NB4 (cell line): ENCODE results near the gene PLPPR1.

Experiments
- DNase-seq: peaks from one replicate; pipeline ENCODE4 v3.0.0; 2010; ENCODE audit warnings: low read depth
- H3K4me3 ChIP-seq: one replicate; pipeline ENCODE4 v1.5.1; 2011; ENCODE audit warnings: mild to moderate bottlenecking, low read depth, low read length, moderate library complexity
- MYC ChIP-seq: IDR thresholded peaks from 2 replicates; pipeline ENCODE4 v1.6.1; 2011; ENCODE audit warnings: low read depth, low read length
- POLR2A ChIP-seq: IDR thresholded peaks from 2 replicates; pipeline ENCODE4 v1.6.1; 2011; ENCODE audit warnings: mild to moderate bottlenecking; ENCODE audit not compliant: insufficient read length; ENCODE audit errors: extremely low read depth
- TF ChIP-seq, protein P1 (sequence below): IDR thresholded peaks from one replicate; pipeline ENCODE4 v1.5.1; 2012; ENCODE audit warnings: low read depth, low read length
- TF ChIP-seq, protein P2 (sequence below): IDR thresholded peaks from 2 replicates; pipeline ENCODE4 v1.6.1; 2011; ENCODE audit warnings: low read depth, low read length

The PLPPR1 gene

DNA sequence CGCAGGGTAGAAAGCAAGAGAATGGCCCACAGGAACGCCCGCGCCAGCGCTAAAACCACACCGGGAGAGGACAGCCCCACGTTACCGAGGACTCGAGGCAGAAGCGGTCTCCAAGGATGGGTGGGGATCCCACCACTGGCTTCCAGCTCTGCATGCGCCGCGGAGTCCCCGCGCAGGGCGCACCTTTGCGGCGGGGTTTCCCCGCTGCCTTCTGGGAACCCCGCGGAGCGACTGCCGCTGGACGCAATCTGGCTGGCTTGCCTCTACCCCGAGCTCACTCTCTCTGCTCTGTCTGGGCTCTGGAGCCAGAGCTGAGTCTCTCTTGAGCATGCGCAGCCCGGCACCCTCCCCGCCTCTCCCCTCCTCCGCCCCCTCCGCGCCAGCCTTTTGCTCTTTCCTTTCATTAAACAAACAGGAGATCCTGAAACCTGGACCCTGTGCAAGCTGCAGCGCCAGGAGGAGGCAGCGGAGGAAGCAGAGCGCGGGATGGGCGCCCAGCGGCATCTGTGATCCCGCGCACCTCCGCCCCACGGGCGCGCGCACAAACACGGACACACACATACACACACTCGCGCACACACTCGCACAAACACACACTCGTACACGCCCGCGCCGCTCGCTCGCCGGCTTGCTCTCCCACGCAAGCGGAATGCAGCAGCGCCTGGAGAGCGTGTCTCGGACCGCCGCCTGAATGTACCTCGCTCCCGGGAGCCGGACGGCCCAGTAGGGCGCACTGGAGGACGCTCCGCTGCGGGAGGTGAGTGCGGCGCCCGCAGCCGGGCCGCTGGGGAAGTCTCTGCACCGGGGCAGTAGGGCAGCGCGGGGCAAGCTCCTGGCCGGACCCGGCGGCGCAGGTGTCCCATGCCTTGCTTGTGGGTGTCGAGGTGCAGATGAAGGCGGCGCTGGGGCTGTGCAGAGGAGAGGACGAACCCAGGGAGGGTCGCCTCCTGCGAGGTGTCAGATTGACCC lies at the start of gene PLPPR1:
Gene PLPPR1, plus strand, starts transcription at position 382 of the 969 bp plus-strand sequence.
- no peak for TF ChIP-seq MYC
- TF ChIP-seq, protein P1, sequence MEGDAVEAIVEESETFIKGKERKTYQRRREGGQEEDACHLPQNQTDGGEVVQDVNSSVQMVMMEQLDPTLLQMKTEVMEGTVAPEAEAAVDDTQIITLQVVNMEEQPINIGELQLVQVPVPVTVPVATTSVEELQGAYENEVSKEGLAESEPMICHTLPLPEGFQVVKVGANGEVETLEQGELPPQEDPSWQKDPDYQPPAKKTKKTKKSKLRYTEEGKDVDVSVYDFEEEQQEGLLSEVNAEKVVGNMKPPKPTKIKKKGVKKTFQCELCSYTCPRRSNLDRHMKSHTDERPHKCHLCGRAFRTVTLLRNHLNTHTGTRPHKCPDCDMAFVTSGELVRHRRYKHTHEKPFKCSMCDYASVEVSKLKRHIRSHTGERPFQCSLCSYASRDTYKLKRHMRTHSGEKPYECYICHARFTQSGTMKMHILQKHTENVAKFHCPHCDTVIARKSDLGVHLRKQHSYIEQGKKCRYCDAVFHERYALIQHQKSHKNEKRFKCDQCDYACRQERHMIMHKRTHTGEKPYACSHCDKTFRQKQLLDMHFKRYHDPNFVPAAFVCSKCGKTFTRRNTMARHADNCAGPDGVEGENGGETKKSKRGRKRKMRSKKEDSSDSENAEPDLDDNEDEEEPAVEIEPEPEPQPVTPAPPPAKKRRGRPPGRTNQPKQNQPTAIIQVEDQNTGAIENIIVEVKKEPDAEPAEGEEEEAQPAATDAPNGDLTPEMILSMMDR, result no peak
- no peak for TF ChIP-seq POLR2A
- TF ChIP-seq, protein P2, sequence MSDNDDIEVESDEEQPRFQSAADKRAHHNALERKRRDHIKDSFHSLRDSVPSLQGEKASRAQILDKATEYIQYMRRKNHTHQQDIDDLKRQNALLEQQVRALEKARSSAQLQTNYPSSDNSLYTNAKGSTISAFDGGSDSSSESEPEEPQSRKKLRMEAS, result no peak
- DNase-seq, result no peak
- no peak within 1 kb of the TSS for H3K4me3 ChIP-seq

DNA sequence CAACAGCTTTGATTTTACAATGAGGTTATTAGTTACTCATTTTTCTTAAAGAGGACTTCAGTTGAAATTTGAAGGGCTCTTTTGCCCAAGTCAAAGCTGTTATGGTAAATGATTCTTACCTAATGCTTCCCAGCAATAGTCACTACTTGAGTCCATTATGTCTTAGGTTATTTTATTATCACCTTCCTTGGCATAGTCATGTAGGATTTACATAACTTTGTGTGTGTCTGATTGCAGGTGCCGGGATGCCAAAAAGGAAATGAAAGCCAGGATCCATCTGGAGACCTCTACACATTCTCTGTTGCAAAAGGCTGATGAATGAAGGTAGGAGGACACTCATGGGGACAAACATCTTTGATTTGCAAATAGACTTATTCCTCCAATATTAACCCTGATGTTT lies 38.8 kb upstream of the PLPPR1 start:
- no peak for TF ChIP-seq MYC
- no peak for TF ChIP-seq POLR2A
- TF ChIP-seq, protein P1, result no peak
- TF ChIP-seq, protein P2, result no peak
- DNase-seq, result no peak
- H3K4me3 ChIP-seq, result no peak overlapping the region

DNA sequence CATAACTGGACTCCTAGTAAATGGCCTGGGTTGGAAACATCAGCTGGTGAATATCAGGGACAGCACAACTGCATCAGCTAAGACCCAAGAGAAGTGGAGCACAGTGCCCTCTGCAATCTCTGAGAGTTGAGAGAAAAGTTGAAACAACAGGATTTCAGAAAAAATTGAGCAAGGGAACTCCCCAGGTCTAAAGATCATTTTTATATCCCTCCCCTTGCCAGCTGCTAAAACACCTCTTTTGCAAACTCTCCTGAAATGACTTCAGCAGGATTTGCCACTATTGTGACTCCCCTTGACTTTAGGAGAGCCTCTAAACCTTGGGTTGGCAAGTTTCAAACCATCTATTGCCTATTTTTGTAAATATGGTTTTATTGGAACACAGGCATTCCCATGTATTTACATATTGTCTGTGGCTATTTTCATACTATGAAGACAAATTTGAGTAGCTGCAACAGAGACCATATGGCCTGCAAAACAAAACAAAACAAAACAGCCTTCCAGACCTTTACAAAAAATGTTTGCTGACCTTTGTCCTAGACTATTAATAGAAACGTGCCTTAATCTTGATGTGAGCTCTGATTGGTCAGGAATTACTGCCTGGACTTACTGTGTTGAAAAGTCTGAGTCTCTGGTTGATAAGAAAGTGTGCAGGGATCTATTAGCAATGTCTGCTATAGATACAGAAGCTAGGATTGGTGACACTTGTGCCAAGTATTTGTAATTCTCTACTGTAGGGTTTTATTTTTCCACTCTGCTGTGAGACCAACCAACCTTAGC lies 37.7 kb upstream of the PLPPR1 start:
- DNase-seq, result no peak
- H3K4me3 ChIP-seq, result no peak overlapping the region
- TF ChIP-seq MYC (no peak), POLR2A (no peak)
- TF ChIP-seq, protein P1, result no peak
- TF ChIP-seq, protein P2, result no peak

DNA sequence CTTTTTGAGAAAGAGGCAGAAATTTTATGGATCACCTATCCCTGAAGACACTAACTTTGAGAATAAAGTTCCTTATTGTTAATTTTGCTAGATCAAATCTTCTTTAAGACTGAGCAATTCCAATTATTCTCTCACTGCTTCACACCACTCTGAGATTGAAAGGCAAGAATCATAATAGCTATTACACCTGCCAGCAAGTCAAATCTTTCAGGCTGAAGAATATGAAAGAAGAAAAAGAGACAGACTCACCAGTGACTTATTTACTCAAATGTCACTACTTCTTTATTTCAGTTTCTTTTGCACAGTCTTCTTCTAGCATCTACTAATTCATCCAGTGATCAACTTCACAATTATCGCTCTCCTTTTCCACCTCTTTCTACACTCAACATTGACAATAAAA lies 35.9 kb upstream of the PLPPR1 start:
- DNase-seq, result no peak
- H3K4me3 ChIP-seq, result no peak overlapping the region
- TF ChIP-seq, protein P2, result no peak
- TF ChIP-seq, protein P1, result no peak
- no peak for TF ChIP-seq POLR2A
- TF ChIP-seq MYC, result no peak

DNA sequence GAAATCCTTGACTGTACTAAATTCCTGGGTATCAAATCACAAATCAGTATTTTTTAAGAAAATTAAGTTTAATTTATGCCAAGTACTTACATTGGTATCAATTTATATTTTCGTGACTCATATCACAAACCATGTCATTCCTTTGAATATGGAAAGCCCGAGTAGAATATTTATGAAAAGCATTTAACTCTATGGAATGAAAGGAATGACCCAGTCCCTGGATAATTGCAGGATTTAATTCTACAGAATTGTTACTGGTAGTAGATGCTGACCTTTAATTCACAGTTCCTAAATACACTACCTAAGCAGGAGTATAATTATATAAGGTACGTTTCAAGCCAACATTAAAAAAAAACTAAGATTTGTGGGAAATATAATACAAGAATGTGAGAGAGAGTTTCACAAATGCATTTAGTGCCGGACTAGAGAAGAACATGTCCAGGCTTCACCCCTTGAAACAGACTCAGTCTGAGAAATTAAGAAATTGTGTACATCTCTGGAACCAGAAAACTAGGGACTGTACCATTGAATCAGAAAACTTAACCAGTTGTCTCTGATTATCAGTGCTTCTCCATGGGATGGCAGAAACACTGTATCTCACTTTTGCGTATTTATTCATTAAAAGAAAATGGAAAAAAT lies 28.5 kb upstream of the PLPPR1 start:
- DNase-seq, result no peak
- TF ChIP-seq, protein P1, result no peak
- no peak for TF ChIP-seq POLR2A
- TF ChIP-seq, protein P2, result no peak
- no peak for TF ChIP-seq MYC
- no peak overlapping the region for H3K4me3 ChIP-seq
